ENCODE results near the gene CROCC.

DNA sequence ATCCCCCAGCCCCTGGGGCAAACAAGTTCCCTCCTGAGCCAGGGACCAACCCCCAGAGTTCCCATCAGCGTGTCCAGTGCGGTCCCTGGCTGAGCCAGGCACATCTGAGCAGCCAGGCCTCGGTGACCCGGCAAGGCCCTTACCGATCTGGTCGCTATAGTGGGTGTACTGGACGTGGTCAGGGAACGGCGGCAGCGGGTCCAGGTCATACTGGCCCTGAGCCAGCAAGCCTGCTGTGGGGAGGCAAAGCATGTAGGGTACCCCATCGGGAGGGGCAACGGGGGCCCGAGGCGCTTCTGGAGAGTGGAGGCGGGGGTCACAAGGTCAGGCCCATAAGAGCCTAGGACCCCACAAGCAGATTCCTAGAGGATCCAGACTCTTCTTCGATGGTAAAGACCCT, 55.2 kb downstream of the CROCC start:
- TF ChIP-seq CTCF (IDR thresholded peaks at IDR 0.05) (no peak), POLR2AphosphoS5 (IDR thresholded peaks at IDR 0.05) (no peak), POLR2A (IDR thresholded peaks at IDR 0.05) (no peak)
